PC-3 (cell line): ENCODE measurements around the gene NCS1. TPM values are rescaled to one million over a fixed set of nuclear protein-coding genes. Genes with fewer than 3 reads are reported as not detected.

Source experiments
- ATAC-seq: fragments of 200-7000 bp; cut with Tn5 transposase; 2 replicates; pipeline ENCODE4 v1.9.1; 2020; ENCODE audit warnings: mild to moderate bottlenecking, moderate library complexity
- BruUV-seq: library from RNA; stranded (reverse); fragments of 400-500 nt; replicated peaks from 2 replicates; lab custom pipeline; 2021; lab: Mats Ljungman, UMichigan
- CTCF ChIA-PET: fragments of 300-600 bp; sonication (Branson Sonifier 250); formaldehyde crosslinking; loops from one replicate; lab custom pipeline; 2022; ENCODE audit warnings: antibody characterized with exemption; lab: Charles Lee
- POLR2A ChIA-PET: fragments of 300-600 bp; sonication (Branson Sonifier 250); formaldehyde crosslinking; loops from one replicate; lab custom pipeline; 2022; ENCODE audit warnings: antibody characterized with exemption; ENCODE audit not compliant: unreplicated experiment; lab: Charles Lee
- DNase-seq: peaks from one replicate; pipeline ENCODE4 v3.0.0-alpha.2; 2015
- H2AFZ ChIP-seq: fragments of 300-600 bp; sonication (generic); 2 replicates; pipeline ENCODE4 v1.6.0; 2016; ENCODE audit warnings: antibody characterized with exemption, low read length
- H3F3A ChIP-seq: fragments of 300-600 bp; sonication (generic); one replicate; pipeline ENCODE4 v1.6.0; 2017; ENCODE audit warnings: antibody characterized with exemption, low read length, control low read depth, mild to moderate bottlenecking; ENCODE audit not compliant: unreplicated experiment
- H3K27ac ChIP-seq: fragments of 300-600 bp; sonication (generic); 2 replicates; pipeline ENCODE4 v1.5.1; 2016; ENCODE audit warnings: mild to moderate bottlenecking, low read length
- H3K27me3 ChIP-seq: fragments of 300-600 bp; sonication (generic); 2 replicates; pipeline ENCODE4 v1.6.1; 2016; ENCODE audit warnings: low read length, mixed read lengths
- H3K36me3 ChIP-seq: fragments of 300-600 bp; sonication (generic); 2 replicates; pipeline ENCODE4 v1.6.1; 2016; ENCODE audit warnings: low read depth, mixed run types, low read length, mixed read lengths
- H3K4me1 ChIP-seq: fragments of 300-600 bp; sonication (generic); 2 replicates; pipeline ENCODE4 v1.5.1; 2016; ENCODE audit warnings: low read length; ENCODE audit not compliant: insufficient read depth
- H3K4me2 ChIP-seq: fragments of 300-600 bp; sonication (generic); 2 replicates; pipeline ENCODE4 v1.6.0; 2016; ENCODE audit warnings: low read length
- H3K4me3 ChIP-seq: fragments of 300-600 bp; sonication (generic); 2 replicates; pipeline ENCODE4 v1.5.1; 2016; ENCODE audit warnings: mild to moderate bottlenecking, low read length, mixed read lengths
- H3K79me2 ChIP-seq: fragments of 300-600 bp; sonication (generic); 2 replicates; pipeline ENCODE4 v1.6.1; 2017; ENCODE audit warnings: low read length, mixed read lengths
- H3K9ac ChIP-seq: fragments of 300-600 bp; sonication (generic); 2 replicates; pipeline ENCODE4 v1.6.0; 2016; ENCODE audit warnings: mild to moderate bottlenecking, low read length
- H3K9me2 ChIP-seq: fragments of 300-600 bp; sonication (generic); replicated peaks from 2 replicates; pipeline ENCODE4 v1.6.1; 2016; ENCODE audit warnings: mixed run types, low read length, mixed read lengths
- H3K9me3 ChIP-seq: fragments of 300-600 bp; sonication (generic); 2 replicates; pipeline ENCODE4 v1.6.1; 2016; ENCODE audit warnings: low read length, mixed read lengths
- H4K20me1 ChIP-seq: fragments of 300-600 bp; sonication (generic); 2 replicates; pipeline ENCODE4 v1.6.1; 2016; ENCODE audit warnings: low read length, mixed read lengths
- EZH2 ChIP-seq: fragments of 300-600 bp; sonication (generic); IDR thresholded peaks from one replicate; pipeline ENCODE4 v1.6.1; 2017; ENCODE audit warnings: antibody characterized with exemption, mild to moderate bottlenecking, low read length; ENCODE audit not compliant: unreplicated experiment
- EZH2phosphoT487 ChIP-seq: fragments of 300-600 bp; sonication (generic); IDR thresholded peaks from 2 replicates; pipeline ENCODE4 v1.6.1; 2018; ENCODE audit warnings: mild to moderate bottlenecking, antibody characterized with exemption, low read length, borderline replicate concordance
- intact Hi-C: fragments of 100-400 bp; cut with micrococcal nuclease; formaldehyde crosslinking; loops from 2 replicates; pipeline ENCODE4 v1.9.0; 2023
- total RNA-seq: library from RNA; depleted of rRNA; stranded (reverse); fragments of >200 nt; gene quantifications from 2 replicates; pipeline ENCODE4 v1.2.3, GENCODE V29; 2014
- TF ChIP-seq, protein P1 (sequence below): fragments of 300-600 bp; sonication (generic); conservative IDR thresholded peaks from 2 replicates; pipeline ENCODE4 v1.5.1; 2017; ENCODE audit warnings: antibody characterized with exemption, low read depth, mild to moderate bottlenecking, low read length

Gene NCS1
- total RNA-seq, 1 experiment from 2014 or later: 14.0 TPM

DNA sequence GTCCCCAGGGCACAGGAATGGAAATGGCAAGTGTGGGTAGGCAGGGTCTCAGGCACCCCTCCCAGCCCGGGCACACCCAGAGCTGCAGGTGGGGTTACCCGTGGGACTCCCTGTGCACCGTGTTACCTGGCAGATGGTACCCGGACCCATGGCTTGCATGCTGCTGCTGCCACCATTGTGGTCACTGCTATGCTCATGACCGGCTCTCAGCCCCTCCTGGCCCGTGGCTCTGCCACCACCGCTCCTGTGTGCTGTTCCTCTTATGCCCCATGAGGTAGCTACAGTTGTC lies 71.6 kb downstream of the NCS1 start:
- no peaks in the 10 kb centered on the region for H3F3A ChIP-seq
- no peak overlapping the region for H3K4me3 ChIP-seq
- no peaks in the 10 kb centered on the region for H3K36me3 ChIP-seq
- ATAC-seq (no peak), DNase-seq (no peak)
- intact Hi-C loops: no loop called here
- BruUV-seq: no TSS peak
- no peaks in the 10 kb centered on the region for H4K20me1 ChIP-seq
- H3K4me1 ChIP-seq: no peaks in the 10 kb centered on the region
- no peak overlapping the region for H3K27ac ChIP-seq
- H3K4me2 ChIP-seq: no peak overlapping the region
- no peaks in the 10 kb centered on the region for H3K79me2 ChIP-seq
- ChIA-PET CTCF (no interaction called here), POLR2A (interaction anchor here (0.6 kb wide), 1 partner anchor 1331 kb away, joined by 6 read pairs; no protein-coding TSS in a partner anchor)
- H3K9me2 ChIP-seq: no peaks in the 10 kb centered on the region
- TF ChIP-seq, protein P1, sequence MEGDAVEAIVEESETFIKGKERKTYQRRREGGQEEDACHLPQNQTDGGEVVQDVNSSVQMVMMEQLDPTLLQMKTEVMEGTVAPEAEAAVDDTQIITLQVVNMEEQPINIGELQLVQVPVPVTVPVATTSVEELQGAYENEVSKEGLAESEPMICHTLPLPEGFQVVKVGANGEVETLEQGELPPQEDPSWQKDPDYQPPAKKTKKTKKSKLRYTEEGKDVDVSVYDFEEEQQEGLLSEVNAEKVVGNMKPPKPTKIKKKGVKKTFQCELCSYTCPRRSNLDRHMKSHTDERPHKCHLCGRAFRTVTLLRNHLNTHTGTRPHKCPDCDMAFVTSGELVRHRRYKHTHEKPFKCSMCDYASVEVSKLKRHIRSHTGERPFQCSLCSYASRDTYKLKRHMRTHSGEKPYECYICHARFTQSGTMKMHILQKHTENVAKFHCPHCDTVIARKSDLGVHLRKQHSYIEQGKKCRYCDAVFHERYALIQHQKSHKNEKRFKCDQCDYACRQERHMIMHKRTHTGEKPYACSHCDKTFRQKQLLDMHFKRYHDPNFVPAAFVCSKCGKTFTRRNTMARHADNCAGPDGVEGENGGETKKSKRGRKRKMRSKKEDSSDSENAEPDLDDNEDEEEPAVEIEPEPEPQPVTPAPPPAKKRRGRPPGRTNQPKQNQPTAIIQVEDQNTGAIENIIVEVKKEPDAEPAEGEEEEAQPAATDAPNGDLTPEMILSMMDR: no peak
- TF ChIP-seq EZH2 (no peak), EZH2phosphoT487 (no peak)
- no peak overlapping the region for H2AFZ ChIP-seq
- H3K9ac ChIP-seq: no peak overlapping the region
- H3K9me3 ChIP-seq: no peaks in the 10 kb centered on the region
- H3K27me3 ChIP-seq: no peaks in the 10 kb centered on the region

DNA sequence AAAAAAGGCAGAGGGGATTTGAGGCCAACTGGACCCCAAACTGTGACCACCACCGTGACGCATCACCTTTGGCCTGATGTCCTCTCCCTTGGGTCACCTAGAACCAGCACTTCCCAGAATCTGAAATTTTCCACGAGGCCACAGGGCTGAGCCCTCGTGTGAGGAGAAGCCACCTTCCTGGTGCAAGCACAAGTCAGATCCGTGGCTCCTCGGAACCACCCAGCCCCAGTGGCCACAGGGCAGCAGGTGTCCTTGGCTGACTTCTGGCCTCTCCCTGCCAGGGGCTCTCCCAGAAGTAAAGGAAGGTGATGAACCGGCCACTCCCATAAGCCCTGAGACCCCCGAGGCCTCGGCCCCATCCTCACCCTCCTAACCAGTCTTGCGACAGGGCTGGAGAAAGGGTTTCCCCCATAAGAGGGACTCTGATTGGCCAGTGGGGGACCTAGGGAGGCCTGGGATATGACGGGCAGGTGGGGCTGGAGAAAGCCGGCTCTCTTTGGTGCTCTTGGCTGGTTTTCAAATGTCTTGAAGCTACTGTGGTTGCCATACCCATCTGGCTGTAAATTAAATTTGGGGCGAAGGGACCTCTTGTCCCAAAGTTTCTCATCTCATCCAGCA lies 72.5 kb downstream of the NCS1 start:
- no peak overlapping the region for H3K4me2 ChIP-seq
- ATAC-seq (no peak), DNase-seq (no peak)
- ChIA-PET POLR2A (no interaction called here), CTCF (interaction anchor here (0.7 kb wide), 1 partner anchor 183 kb away, joined by 3 read pairs; no protein-coding TSS in a partner anchor)
- H3K9ac ChIP-seq: no peak overlapping the region
- no peak overlapping the region for H3K27ac ChIP-seq
- BruUV-seq: no TSS peak
- no peaks in the 10 kb centered on the region for H3K79me2 ChIP-seq
- no peaks in the 10 kb centered on the region for H3K9me3 ChIP-seq
- no peaks in the 10 kb centered on the region for H3K36me3 ChIP-seq
- no peaks in the 10 kb centered on the region for H4K20me1 ChIP-seq
- no peaks in the 10 kb centered on the region for H3K9me2 ChIP-seq
- H2AFZ ChIP-seq: no peak overlapping the region
- no peaks in the 10 kb centered on the region for H3F3A ChIP-seq
- TF ChIP-seq, protein P1: no peak
- TF ChIP-seq EZH2 (no peak), EZH2phosphoT487 (no peak)
- H3K27me3 ChIP-seq: no peaks in the 10 kb centered on the region
- no peak overlapping the region for H3K4me3 ChIP-seq
- intact Hi-C loops: no loop called here
- H3K4me1 ChIP-seq: no peaks in the 10 kb centered on the region

DNA sequence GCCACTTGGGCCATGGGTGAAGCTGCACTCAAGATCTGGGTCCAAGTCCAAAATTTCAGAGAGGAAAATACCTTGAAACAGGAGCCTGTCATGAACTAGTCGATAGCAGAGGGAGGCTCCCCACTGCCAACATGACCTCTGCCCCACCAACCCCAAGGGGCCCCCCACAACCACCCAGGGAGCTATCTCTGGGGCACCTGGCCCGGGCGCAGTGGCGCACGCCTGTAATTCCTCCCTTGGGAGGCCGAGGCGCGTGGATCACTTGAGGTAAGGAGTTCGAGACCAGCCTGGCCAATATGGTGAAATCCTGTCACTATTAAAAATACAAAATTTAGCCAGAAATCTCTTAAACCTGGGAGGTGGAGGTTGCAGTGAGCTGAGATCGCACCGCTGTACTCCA lies 73.3 kb downstream of the NCS1 start:
- Histone ChIP-seq H3K27me3 (no peaks in the 10 kb centered on the region), H3K9me3 (no peaks in the 10 kb centered on the region), H3K36me3 (no peaks in the 10 kb centered on the region), H2AFZ (no peak overlapping the region), H3K4me1 (no peaks in the 10 kb centered on the region), H3K27ac (no peak overlapping the region), H4K20me1 (no peaks in the 10 kb centered on the region), H3F3A (no peaks in the 10 kb centered on the region), H3K79me2 (no peaks in the 10 kb centered on the region), H3K4me3 (no peak overlapping the region), H3K4me2 (no peak overlapping the region), H3K9ac (no peak overlapping the region), H3K9me2 (no peaks in the 10 kb centered on the region)
- BruUV-seq: no TSS peak
- DNase-seq (no peak), ATAC-seq (no peak)
- intact Hi-C loops: no loop called here
- TF ChIP-seq EZH2phosphoT487 (no peak), EZH2 (no peak)
- TF ChIP-seq, protein P1: no peak
- ChIA-PET POLR2A (no interaction called here), CTCF (interaction anchor here (0.7 kb wide), 1 partner anchor 182 kb away, joined by 3 read pairs; no protein-coding TSS in a partner anchor)
